Omental fat pad (tissue), 4 donors: ENCODE data around the gene NKIRAS1. TPM values are rescaled to one million over a fixed set of nuclear protein-coding genes. Genes with fewer than 3 reads are reported as not detected.

ENCODE experiments used
- ATAC-seq: fragments of 150-250 bp; one replicate; pipeline ENCODE4 v1.9.1; 2016; ENCODE audit warnings: mild to moderate bottlenecking, moderate library complexity; ENCODE audit not compliant: low FRiP score
- DNase-seq: peaks from one replicate; pipeline ENCODE4 v3.0.0-alpha.2; 2019; ENCODE audit warnings: low spot score
- CTCF ChIP-seq, 3 donors: fragments of 450-650 bp; IDR thresholded peaks; one replicate each; pipeline ENCODE4 v1.5.1; 2016 to 2017; ENCODE audit warnings: antibody characterized with exemption in 3 of 3, mild to moderate bottlenecking in 3 of 3, moderate library complexity in 2 of 3
- total RNA-seq, 4 donors: library from RNA; depleted of rRNA; stranded (reverse); fragments of >200 nt; gene quantifications; one replicate each; pipeline ENCODE4 v1.1.0, GENCODE V29; 2016

NKIRAS1 gene
- total RNA-seq, 4 donors from 2014 or later, result 8.9 to 15.1 (median 11.7) TPM

GRCh38 chr3:23869977-23870662 lies 46.7 kb downstream of the NKIRAS1 start:
- no peak for TF ChIP-seq CTCF (IDR thresholded peaks at IDR 0.05)
- DNase-seq (no peak), ATAC-seq (no peak)

- no peak for TF ChIP-seq CTCF (IDR thresholded peaks at IDR 0.05)
- ATAC-seq (no peak), DNase-seq (no peak)
Measured at GRCh38 chr3:23867838-23868237, 49.0 kb downstream of the NKIRAS1 start.

GRCh38 chr3:23867400-23867799 lies 49.4 kb downstream of the NKIRAS1 start:
- ATAC-seq (no peak), DNase-seq (no peak)
- no peak for TF ChIP-seq CTCF (IDR thresholded peaks at IDR 0.05)

- ATAC-seq (no peak), DNase-seq (no peak)
- no peak for TF ChIP-seq CTCF (IDR thresholded peaks at IDR 0.05)
Measured at GRCh38 chr3:23865595-23866396, 51.0 kb downstream of the NKIRAS1 start.

GRCh38 chr3:23864931-23865330 lies 51.9 kb downstream of the NKIRAS1 start:
- no peak for TF ChIP-seq CTCF (IDR thresholded peaks at IDR 0.05)
- DNase-seq, result no peak
- ATAC-seq, result no peak

- TF ChIP-seq CTCF (IDR thresholded peaks at IDR 0.05), result no peak
- DNase-seq, result no peak
Measured at GRCh38 chr3:23863060-23863459, 53.7 kb downstream of the NKIRAS1 start.

GRCh38 chr3:23861689-23862088 lies 55.1 kb downstream of the NKIRAS1 start:
- DNase-seq (no peak), ATAC-seq (no peak)
- no peak for TF ChIP-seq CTCF (IDR thresholded peaks at IDR 0.05)

More at GRCh38 chr3:23863060-23863459, 53.7 kb downstream of the NKIRAS1 start:
- no peak for ATAC-seq
